ENCODE results near the gene PCSK9.

GRCh38 chr1:55051621-55052020 lies 12.3 kb downstream of the PCSK9 start:
- TF ChIP-seq CTCF (IDR thresholded peaks at IDR 0.05): no peak
- no peak for TF ChIP-seq POLR2A (IDR thresholded peaks at IDR 0.05)

Measured in thyroid gland (tissue), 4 donors.